ENCODE data around the gene PRDX1. TPM values are rescaled to one million over a fixed set of nuclear protein-coding genes. Genes with fewer than 3 reads are reported as not detected.

The PRDX1 gene
- total and polyA plus RNA-seq, 2 of the 13 experiments (the other 11 are each of a cell fraction or from before 2014, with no cell fraction given), result 761 to 1,898 TPM

GRCh38 chr1:45518910-45519309 lies 2.8 kb downstream of the PRDX1 start (continued):
- TF ChIP-seq RERE (CRISPR knock-in tag; IDR thresholded peaks at IDR 0.05; ENCODE audit: low read depth), result no peak
- TF ChIP-seq ZBTB43 (CRISPR knock-in tag; conservative IDR thresholded peaks at IDR 0.05), result no peak
- TF ChIP-seq MTERF4 (CRISPR knock-in tag; IDR thresholded peaks at IDR 0.05), result no peak
- TF ChIP-seq TBL1XR1 (IDR thresholded peaks at IDR 0.05; ENCODE audit: borderline replicate concordance, low read length, partially characterized antibody), result no peak

All from HepG2 (cell line).